Loucy (cell line): ENCODE data around the gene FNTB.

Experiments used
- H2AFZ ChIP-seq: fragments of 200-600 bp; sonication (generic); 2 replicates; pipeline ENCODE4 v1.6.0; 2016; ENCODE audit warnings: antibody characterized with exemption, mild to moderate bottlenecking, low read length, moderate library complexity
- H3F3A ChIP-seq: fragments of 200-600 bp; 2 replicates; pipeline ENCODE4 v1.6.0; 2016; ENCODE audit warnings: antibody characterized with exemption, low read depth, mild to moderate bottlenecking
- H3K27me3 ChIP-seq: fragments of 200-600 bp; sonication (generic); 2 replicates; pipeline ENCODE4 v1.6.1; 2014; ENCODE audit warnings: low read length, mild to moderate bottlenecking; ENCODE audit not compliant: insufficient read depth, poor library complexity, severe bottlenecking
- H3K36me3 ChIP-seq: fragments of 200-600 bp; sonication (generic); 2 replicates; pipeline ENCODE4 v1.6.1; 2016; ENCODE audit warnings: low read length; ENCODE audit not compliant: insufficient read depth
- H3K4me1 ChIP-seq: fragments of 200-600 bp; sonication (generic); 2 replicates; pipeline ENCODE4 v1.5.1; 2014; ENCODE audit warnings: low read length, mild to moderate bottlenecking; ENCODE audit not compliant: insufficient read depth, poor library complexity, severe bottlenecking
- H3K4me2 ChIP-seq: fragments of 200-600 bp; sonication (generic); 2 replicates; pipeline ENCODE4 v1.6.0; 2014; ENCODE audit warnings: antibody characterized with exemption, low read length, low read depth, mild to moderate bottlenecking; ENCODE audit not compliant: poor library complexity, severe bottlenecking
- H3K4me3 ChIP-seq: fragments of 200-600 bp; sonication (generic); 2 replicates; pipeline ENCODE4 v1.5.1; 2014; ENCODE audit warnings: low read length, mild to moderate bottlenecking, mixed read lengths; ENCODE audit not compliant: poor library complexity, severe bottlenecking
- H3K79me2 ChIP-seq: fragments of 200-600 bp; sonication (generic); 2 replicates; pipeline ENCODE4 v1.6.1; 2014; ENCODE audit warnings: low read length; ENCODE audit not compliant: insufficient read depth
- H3K9ac ChIP-seq: fragments of 200-600 bp; sonication (generic); 2 replicates; pipeline ENCODE4 v1.6.0; 2014; ENCODE audit warnings: mild to moderate bottlenecking, low read depth, low read length, moderate library complexity; ENCODE audit not compliant: poor library complexity, severe bottlenecking
- H3K9me2 ChIP-seq: fragments of 200-600 bp; sonication (generic); replicated peaks from 2 replicates; pipeline ENCODE4 v1.6.1; 2016; ENCODE audit warnings: low read depth, low read length, mixed read lengths
- H3K9me3 ChIP-seq: fragments of 200-600 bp; sonication (generic); 2 replicates; pipeline ENCODE4 v1.6.1; 2014; ENCODE audit warnings: mild to moderate bottlenecking, antibody characterized with exemption, low read length, low read depth; ENCODE audit not compliant: insufficient read depth
- H4K20me1 ChIP-seq: fragments of 200-600 bp; sonication (generic); 2 replicates; pipeline ENCODE4 v1.6.0; 2014; ENCODE audit warnings: antibody characterized with exemption, low read length, mild to moderate bottlenecking; ENCODE audit not compliant: insufficient read depth, poor library complexity, severe bottlenecking
- CTCF ChIP-seq: fragments of 200-600 bp; sonication (generic); conservative IDR thresholded peaks from 2 replicates; pipeline ENCODE4 v1.5.1; 2014; ENCODE audit warnings: mild to moderate bottlenecking, antibody characterized with exemption, low read length
- EZH2phosphoT487 ChIP-seq: fragments of 200-600 bp; IDR thresholded peaks from 2 replicates; pipeline ENCODE4 v1.6.1; 2018; ENCODE audit warnings: antibody characterized with exemption, mild to moderate bottlenecking, moderate library complexity, borderline replicate concordance

Gene FNTB

GRCh38 chr14:64938972-64939816 is 47.5 kb upstream of the FNTB start:
- Histone ChIP-seq H3F3A (no peaks in the 10 kb centered on the region; the same call in 1 of the 2 replicates), H3K9ac (no peak overlapping the region), H3K4me3 (no peak overlapping the region)

GRCh38 chr14:64939817-64940190 is 46.9 kb upstream of the FNTB start:
- TF ChIP-seq EZH2phosphoT487 (no peak), CTCF (no peak)

More at GRCh38 chr14:64938972-64939816, 47.5 kb upstream of the FNTB start:
- Histone ChIP-seq H3K79me2 (no peaks in the 10 kb centered on the region), H3K9me2 (no peaks in the 10 kb centered on the region), H3K27me3 (no peaks in the 10 kb centered on the region), H3K9me3 (no peaks in the 10 kb centered on the region), H3K36me3 (peaks cover 8% of the 10 kb centered on the region; the same call in 1 of the 2 replicates), H2AFZ (no peak overlapping the region), H3K4me2 (no peak overlapping the region), H3K4me1 (peaks cover 29% of the 10 kb centered on the region), H4K20me1 (no peaks in the 10 kb centered on the region)
- TF ChIP-seq EZH2phosphoT487 (no peak), CTCF (no peak)

GRCh38 chr14:64940336-64940910 is 46.3 kb upstream of the FNTB start:
- Histone ChIP-seq H2AFZ (no peak overlapping the region), H3K4me3 (no peak overlapping the region), H3K4me2 (no peak overlapping the region), H3K9me2 (no peaks in the 10 kb centered on the region), H4K20me1 (no peaks in the 10 kb centered on the region), H3F3A (no peaks in the 10 kb centered on the region; the same call in 1 of the 2 replicates), H3K36me3 (peaks cover 5% of the 10 kb centered on the region; the same call in 1 of the 2 replicates), H3K4me1 (peaks cover 33% of the 10 kb centered on the region), H3K9ac (no peak overlapping the region), H3K9me3 (no peaks in the 10 kb centered on the region), H3K27me3 (no peaks in the 10 kb centered on the region), H3K79me2 (no peaks in the 10 kb centered on the region)
- no peak for TF ChIP-seq EZH2phosphoT487
- no peak for TF ChIP-seq CTCF

More at GRCh38 chr14:64939817-64940190, 46.9 kb upstream of the FNTB start:
- no peak overlapping the region for H3K4me3 ChIP-seq
- peaks cover 34% of the 10 kb centered on the region for H3K4me1 ChIP-seq
- peaks cover 5% of the 10 kb centered on the region; the same call in 1 of the 2 replicates for H3K36me3 ChIP-seq
- H3K4me2 ChIP-seq: no peak overlapping the region
- no peaks in the 10 kb centered on the region for H4K20me1 ChIP-seq
- no peaks in the 10 kb centered on the region for H3K9me2 ChIP-seq
- H3F3A ChIP-seq: no peaks in the 10 kb centered on the region; the same call in 1 of the 2 replicates
- no peak overlapping the region for H2AFZ ChIP-seq
- H3K9ac ChIP-seq: no peak overlapping the region
- no peaks in the 10 kb centered on the region for H3K27me3 ChIP-seq
- no peaks in the 10 kb centered on the region for H3K9me3 ChIP-seq
- H3K79me2 ChIP-seq: no peaks in the 10 kb centered on the region
